Lower leg skin (tissue), 3 donors: ENCODE data around the gene PRPF38A.

ENCODE experiments used
- CTCF ChIP-seq, 3 donors: fragments of 450-650 bp; IDR thresholded peaks; one replicate each; pipeline ENCODE4 v1.5.1; 2016; ENCODE audit warnings: antibody characterized with exemption in 3 of 3, mild to moderate bottlenecking in 3 of 3, moderate library complexity in 2 of 3
- POLR2A ChIP-seq, 2 donors: fragments of 450-650 bp; IDR thresholded peaks; one replicate each; pipeline ENCODE4 v1.6.1; 2016 to 2017; ENCODE audit warnings: antibody characterized with exemption in 2 of 2, mild to moderate bottlenecking in 1 of 2, moderate library complexity in 1 of 2

- no peak for TF ChIP-seq CTCF (IDR thresholded peaks at IDR 0.05)
- no peak for TF ChIP-seq POLR2A (IDR thresholded peaks at IDR 0.05)
Observed at GRCh38 chr1:52463891-52464290, 59.5 kb downstream of the PRPF38A start.
